HG02973 (cell line): ENCODE results near the gene CKMT2.
"Not testable (repeated sequence)": the region's sequence is repeated elsewhere in the genome, so short reads cannot be mapped to it uniquely, and the experiment has no call there.

Experiments
- ATAC-seq: cut with Tn5 transposase; IDR thresholded peaks from one replicate; pipeline ENCODE4 v1.9.1; 2021; ENCODE audit warnings: moderate library complexity; ENCODE audit not compliant: unreplicated experiment

The CKMT2 gene

GRCh38 chr5:81249240-81249639 is 16.1 kb downstream of the CKMT2 start:
- no peak for ATAC-seq

GRCh38 chr5:81250004-81250403 is 16.9 kb downstream of the CKMT2 start:
- no peak for ATAC-seq

GRCh38 chr5:81251922-81252321 is 18.8 kb downstream of the CKMT2 start:
- ATAC-seq: no peak

GRCh38 chr5:81252904-81253303 is 19.8 kb downstream of the CKMT2 start:
- no peak for ATAC-seq

GRCh38 chr5:81253875-81254274 is 20.8 kb downstream of the CKMT2 start:
- ATAC-seq: no peak

- no peak for ATAC-seq
Measured at GRCh38 chr5:81254886-81255559, 21.9 kb downstream of the CKMT2 start.

GRCh38 chr5:81256766-81257165 is 23.6 kb downstream of the CKMT2 start:
- ATAC-seq: no peak

- ATAC-seq: not testable (repeated sequence)
Measured at GRCh38 chr5:81262796-81263195, 29.7 kb downstream of the CKMT2 start.

- ATAC-seq: no peak
Measured at GRCh38 chr5:81265101-81265500, 32.0 kb downstream of the CKMT2 start.

- ATAC-seq: no peak
Measured at GRCh38 chr5:81268521-81269196, 35.5 kb downstream of the CKMT2 start.

- no peak for ATAC-seq
Measured at GRCh38 chr5:81269751-81270393, 36.8 kb downstream of the CKMT2 start.

- ATAC-seq: not testable (repeated sequence)
Measured at GRCh38 chr5:81270394-81271027, 37.4 kb downstream of the CKMT2 start.

GRCh38 chr5:81283976-81284375 is 50.9 kb downstream of the CKMT2 start:
- ATAC-seq: no peak

GRCh38 chr5:81286059-81286617 is 53.0 kb downstream of the CKMT2 start:
- no peak for ATAC-seq

GRCh38 chr5:81288021-81288433 is 54.9 kb downstream of the CKMT2 start:
- no peak for ATAC-seq

- ATAC-seq: no peak
Measured at GRCh38 chr5:81290146-81290545, 57.0 kb downstream of the CKMT2 start.

- no peak for ATAC-seq
Measured at GRCh38 chr5:81292130-81292529, 59.0 kb downstream of the CKMT2 start.

GRCh38 chr5:81294021-81294420 is 60.9 kb downstream of the CKMT2 start:
- ATAC-seq: not testable (repeated sequence)

GRCh38 chr5:81297531-81297930 is 64.4 kb downstream of the CKMT2 start:
- no peak for ATAC-seq

GRCh38 chr5:81300921-81301270 is 67.8 kb downstream of the CKMT2 start:
- no peak for ATAC-seq

- ATAC-seq: peak; percentile 98
Measured at GRCh38 chr5:81301271-81302015, 68.3 kb downstream of the CKMT2 start, which contains the start of gene ZCCHC9. TSS of gene ZCCHC9 (plus strand) at chr5:81301587. CDS start at chr5:81304758, 3,171 bp downstream.
